ENCODE measurements around the gene ARHGAP40. TPM values are rescaled to one million over a fixed set of nuclear protein-coding genes. Genes with fewer than 3 reads are reported as not detected.

Gene ARHGAP40
- total and polyA plus RNA-seq, 2 donors (not counting 3 experiments of a cell fraction or from before 2014, with no cell fraction given), result 0.18 to 0.20 TPM

DNA sequence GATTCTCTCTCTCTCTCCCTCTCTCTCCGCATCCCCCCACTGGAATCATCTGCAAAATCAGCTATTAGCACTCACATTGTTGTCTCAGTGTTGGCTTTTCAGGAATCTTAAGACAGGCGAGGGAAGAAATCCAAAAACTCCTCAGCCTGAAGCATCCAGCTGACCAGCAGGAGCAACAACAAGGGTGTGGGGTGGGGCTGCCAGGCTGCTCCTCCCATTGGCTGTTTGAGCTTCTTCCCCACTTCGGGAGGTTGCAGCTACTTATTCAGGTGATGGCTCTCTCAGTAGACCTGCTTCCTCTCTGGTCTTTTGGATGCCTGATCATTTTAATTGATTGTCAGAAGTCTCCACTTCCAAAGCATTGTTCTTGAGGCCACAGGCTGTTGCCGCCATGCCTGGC is 98.5 kb downstream of the ARHGAP40 start:
- Histone ChIP-seq H3K4me3 (replicated peaks in 1 of 3; ENCODE audit: insufficient read depth in 1 of 3, low read depth in 1 of 3, low read length in 3 of 3) (no peak overlapping the region), H3K27me3 (ENCODE audit: control insufficient read depth in 2 of 2, insufficient read depth in 2 of 2, low read length in 2 of 2) (peaks cover 9% of the 10 kb centered on the region in 2 experiments), H3K4me2 (ENCODE audit: insufficient read depth, low read length) (no peak overlapping the region), H3K4me1 (ENCODE audit: control insufficient read depth, extremely low read depth, insufficient read depth, low read length) (no peaks in the 10 kb centered on the region), H3K9ac (replicated peaks; ENCODE audit: extremely low read depth, insufficient read depth, low read length) (no peak overlapping the region), H2AFZ (ENCODE audit: low read depth, low read length) (no peak overlapping the region), H3K27ac (ENCODE audit: insufficient read depth, low read depth, low read length) (no peak overlapping the region), H3K79me2 (ENCODE audit: control insufficient read depth, insufficient read depth, low read length) (no peaks in the 10 kb centered on the region), H3K36me3 (ENCODE audit: control insufficient read depth in 2 of 2, extremely low read depth in 1 of 2, insufficient read depth in 2 of 2, low read length in 2 of 2) (no peaks in the 10 kb centered on the region), H3K9me3 (replicated peaks; ENCODE audit: control insufficient read depth, insufficient read depth, low read length) (no peaks in the 10 kb centered on the region), H4K20me1 (replicated peaks; ENCODE audit: control insufficient read depth, extremely low read depth, insufficient read depth, low read length) (no peaks in the 10 kb centered on the region), H3K9me1 (replicated peaks; ENCODE audit: control insufficient read depth, extremely low read depth, insufficient read depth, low read length) (no peaks in the 10 kb centered on the region)
- DNase-seq (ENCODE audit: low read depth, low spot score) (no peak), FAIRE-seq (no peak)
- intact Hi-C loops (cut with micrococcal nuclease) (no loop called here), dilution Hi-C loops (cut with MboI; ENCODE audit: extremely low pct_ligation_motif_present, low sequenced_read_pairs) (no loop called here)
- no TSS peak for BruUV-seq (replicated peaks)
- TF ChIP-seq FOS (IDR thresholded peaks at IDR 0.05; ENCODE audit: borderline replicate concordance, insufficient read depth, low read length), result no peak
- TF ChIP-seq POLR2AphosphoS5 (IDR thresholded peaks at IDR 0.05; ENCODE audit: insufficient read depth, low read depth, low read length), result no peak
- ChIA-PET POLR2A (no interaction called here), CTCF (interaction anchor here (0.8 kb wide), 1 partner anchor 29 kb away, joined by 3 read pairs; no protein-coding TSS in a partner anchor)

Other genes starting within 250 kb of the ARHGAP40 start
- 39.6 and 94.0 TPM in 2 replicates for gene SNHG17, start 166.5 kb upstream of the ARHGAP40 start, total RNA-seq
- 33.2 and 39.4 TPM in 2 replicates for gene SNHG17, start 166.5 kb upstream of the ARHGAP40 start, polyA plus RNA-seq
- 36.4 and 38.7 TPM in 2 replicates for gene RALGAPB, start 129.0 kb upstream of the ARHGAP40 start, total RNA-seq
- 10.8 and 12.8 TPM in 2 replicates for gene RALGAPB, start 129.0 kb upstream of the ARHGAP40 start, polyA plus RNA-seq
- gene ADIG, start 20.6 kb upstream of the ARHGAP40 start, total RNA-seq, result not detected in 2 replicates
- gene ADIG, start 20.6 kb upstream of the ARHGAP40 start, polyA plus RNA-seq, result not detected in 2 replicates
- not detected in 2 replicates for gene SLC32A1, start 122.7 kb downstream of the ARHGAP40 start, total RNA-seq
- gene SLC32A1, start 122.7 kb downstream of the ARHGAP40 start, polyA plus RNA-seq, result 0.04 TPM in 1 of 2 replicates, not detected in the other
- gene ACTR5, start 146.7 kb downstream of the ARHGAP40 start, total RNA-seq, result 9.7 and 11.3 TPM in 2 replicates
- gene ACTR5, start 146.7 kb downstream of the ARHGAP40 start, polyA plus RNA-seq, result 8.8 and 8.9 TPM in 2 replicates
- gene PPP1R16B, start 203.9 kb downstream of the ARHGAP40 start, total RNA-seq, result 52.7 and 68.1 TPM in 2 replicates
- gene PPP1R16B, start 203.9 kb downstream of the ARHGAP40 start, polyA plus RNA-seq, result 32.4 and 34.7 TPM in 2 replicates

All from endothelial cell of umbilical vein (primary cell).